IMR-90 (cell line): ENCODE results near the gene IL13. TPM values are rescaled to one million over a fixed set of nuclear protein-coding genes. Genes with fewer than 3 reads are reported as not detected.

Source experiments
- ATAC-seq: fragments of 200-7000 bp; cut with Tn5 transposase; 2 replicates; pipeline ENCODE4 v1.9.1; 2020; ENCODE audit warnings: low read depth, mild to moderate bottlenecking, moderate library complexity
- BruUV-seq: library from RNA; stranded (reverse); fragments of 400-500 nt; replicated peaks from 2 replicates; lab custom pipeline; 2021; lab: Mats Ljungman, UMichigan
- CTCF ChIA-PET: fragments of 300-600 bp; formaldehyde crosslinking; extraction: SDS; loops from one replicate; lab custom pipeline; 2021; ENCODE audit warnings: antibody characterized with exemption; lab: Yijun Ruan, JAX
- POLR2A ChIA-PET: fragments of 300-600 bp; sonication (Branson Sonifier 250); formaldehyde crosslinking; loops from one replicate; lab custom pipeline; 2022; ENCODE audit warnings: antibody characterized with exemption; ENCODE audit not compliant: unreplicated experiment; lab: Charles Lee
- DNase-seq: peaks from one replicate; pipeline ENCODE4 v3.0.0; 2013
- H2AFZ ChIP-seq: replicated peaks from 2 replicates; pipeline ENCODE3; 2013; ENCODE audit warnings: low read length, mild to moderate bottlenecking; ENCODE audit not compliant: poor library complexity
- H2AK5ac ChIP-seq: 2 replicates; pipeline ENCODE4 v1.6.1; 2013; ENCODE audit warnings: low read depth, low read length, inconsistent platforms
- H2AK9ac ChIP-seq: replicated peaks from 2 replicates; pipeline ENCODE3; 2013; ENCODE audit warnings: mild to moderate bottlenecking, low read depth, low read length, moderate library complexity; ENCODE audit not compliant: poor library complexity
- H2BK120ac ChIP-seq: 2 replicates; pipeline ENCODE4 v1.6.1; 2013; ENCODE audit warnings: low read depth, low read length, inconsistent platforms
- H2BK15ac ChIP-seq: 3 replicates; pipeline ENCODE4 v1.6.1; 2013; ENCODE audit warnings: low read depth, low read length, inconsistent platforms
- H2BK20ac ChIP-seq: 2 replicates; pipeline ENCODE4 v1.6.1; 2013; ENCODE audit warnings: low read depth, mild to moderate bottlenecking, inconsistent platforms, low read length, moderate library complexity
- H2BK5ac ChIP-seq: 2 replicates; pipeline ENCODE4 v1.6.1; 2013; ENCODE audit warnings: mild to moderate bottlenecking, low read depth, low read length, inconsistent platforms; ENCODE audit not compliant: poor library complexity, severe bottlenecking
- H3K14ac ChIP-seq: replicated peaks from 2 replicates; pipeline ENCODE4 v1.6.1; 2013; ENCODE audit warnings: low read depth, low read length, inconsistent platforms
- H3K18ac ChIP-seq: 2 replicates; pipeline ENCODE4 v1.6.1; 2013; ENCODE audit warnings: low read depth, low read length, control low read depth
- H3K23ac ChIP-seq: 2 replicates; pipeline ENCODE4 v1.6.1; 2013; ENCODE audit warnings: low read depth, low read length, inconsistent platforms
- H3K27ac ChIP-seq: 2 replicates; pipeline ENCODE4 v1.5.1; 2013; ENCODE audit warnings: mild to moderate bottlenecking, control low read depth, low read length; ENCODE audit not compliant: insufficient read depth
- H3K27me3 ChIP-seq: 2 replicates; pipeline ENCODE4 v1.6.1; 2013; ENCODE audit warnings: low read length; ENCODE audit not compliant: control insufficient read depth, insufficient read depth
- H3K36me3 ChIP-seq: 2 replicates; pipeline ENCODE4 v1.6.1; 2013; ENCODE audit warnings: low read length, mixed read lengths; ENCODE audit not compliant: control insufficient read depth, insufficient read depth
- H3K4ac ChIP-seq: 2 replicates; pipeline ENCODE4 v1.6.1; 2013; ENCODE audit warnings: low read depth, low read length, inconsistent platforms
- H3K4me1 ChIP-seq: 2 replicates; pipeline ENCODE4 v1.6.1; 2013; ENCODE audit warnings: low read length, mixed read lengths; ENCODE audit not compliant: control insufficient read depth, insufficient read depth
- H3K4me2 ChIP-seq: 2 replicates; pipeline ENCODE4 v1.6.1; 2013; ENCODE audit warnings: low read depth, mild to moderate bottlenecking, control low read depth, low read length, moderate library complexity
- H3K4me3 ChIP-seq: 2 replicates; pipeline ENCODE4 v1.5.1; 2013; ENCODE audit warnings: low read depth, mild to moderate bottlenecking, control low read depth, low read length, moderate library complexity; ENCODE audit not compliant: insufficient read depth
- H3K56ac ChIP-seq: 2 replicates; pipeline ENCODE4 v1.6.1; 2013; ENCODE audit warnings: low read length, inconsistent platforms; ENCODE audit not compliant: insufficient read depth; ENCODE audit errors: extremely low read depth
- H3K79me1 ChIP-seq, 2 experiments: 2 replicates each; pipeline ENCODE4 v1.6.1; 2013; ENCODE audit warnings: low read length in 2 of 2, inconsistent platforms in 1 of 2, low read depth in 1 of 2
- H3K9ac ChIP-seq: 2 replicates; pipeline ENCODE4 v1.6.1; 2013; ENCODE audit warnings: low read depth, low read length, control low read depth
- H3K9me1 ChIP-seq: 2 replicates; pipeline ENCODE4 v1.6.1; 2013; ENCODE audit warnings: low read length, inconsistent platforms; ENCODE audit not compliant: insufficient read depth
- H3K9me3 ChIP-seq: 2 replicates; pipeline ENCODE4 v1.6.1; 2013; ENCODE audit warnings: low read length; ENCODE audit not compliant: control insufficient read depth, insufficient read depth
- H4K20me1 ChIP-seq: 2 replicates; pipeline ENCODE4 v1.6.1; 2013; ENCODE audit warnings: low read length, inconsistent platforms; ENCODE audit not compliant: insufficient read depth
- H4K5ac ChIP-seq: 2 replicates; pipeline ENCODE4 v1.6.1; 2013; ENCODE audit warnings: mild to moderate bottlenecking, low read depth, low read length, control low read depth
- H4K8ac ChIP-seq, 2 experiments: 2 replicates each; pipeline ENCODE4 v1.6.1; 2013; ENCODE audit warnings: low read depth in 2 of 2, low read length in 2 of 2, control low read depth in 1 of 2, inconsistent platforms in 1 of 2
- H4K91ac ChIP-seq: 2 replicates; pipeline ENCODE4 v1.6.1; 2013; ENCODE audit warnings: low read depth, low read length, inconsistent platforms; ENCODE audit not compliant: insufficient read depth
- CEBPB ChIP-seq: IDR thresholded peaks from 2 replicates; pipeline ENCODE4 v1.6.1; 2012; ENCODE audit warnings: low read depth, low read length, improper control_type of control experiment
- CTCF ChIP-seq: conservative IDR thresholded peaks from 2 replicates; pipeline ENCODE4 v1.5.1; 2012; ENCODE audit warnings: mild to moderate bottlenecking, low read depth, low read length, improper control_type of control experiment
- FOS ChIP-seq: fragments of 150-350 bp; IDR thresholded peaks from 2 replicates; pipeline ENCODE4 v1.6.1; 2016; ENCODE audit warnings: low read depth, low read length
- WGBS, 2 experiments: methylation state at CpG; one replicate each; pipeline versions ENCODE4 v1.1.5 to v1.1.7; 2013; ENCODE audit warnings: missing lambda C conversion rate in 2 of 2; ENCODE audit not compliant: insufficient read length in 1 of 2; ENCODE audit errors: extremely low coverage in 2 of 2; 5-methylcytosine and 5-hydroxymethylcytosine counted together
- dilution Hi-C: fragments of 300-500 bp; cut with HindIII; formaldehyde crosslinking; loops from one replicate; pipeline ENCODE4 v1.14.3; 2018; ENCODE audit warnings: low sequenced_read_pairs; ENCODE audit not compliant: unreplicated experiment
- in situ Hi-C: fragments of 300-500 bp; cut with MboI; formaldehyde crosslinking; loops from 3 replicates; pipeline ENCODE4 v1.14.3; 2019; ENCODE audit warnings: low sequenced_read_pairs, inconsistent platforms, mixed read lengths
- intact Hi-C: fragments of 100-400 bp; cut with micrococcal nuclease; formaldehyde crosslinking; loops from 2 replicates; pipeline ENCODE4 v1.10.0; 2022
- polyA plus RNA-seq, 3 experiments: library from polyadenylated mRNA; depleted of rRNA; stranded (reverse); fragments of >200 nt; gene quantifications; 2 replicates each; pipeline ENCODE4 v1.2.3, GENCODE V29; 2012; ENCODE audit warnings: low replicate concordance in 1 of 3
- total RNA-seq: library from RNA; depleted of rRNA; stranded (reverse); fragments of >200 nt; gene quantifications from 2 replicates; pipeline ENCODE4 v1.2.3, GENCODE V29; 2012

Gene IL13
- total and polyA plus RNA-seq, 2 of the 4 experiments (the other 2 are of a cell fraction) = not detected

DNA sequence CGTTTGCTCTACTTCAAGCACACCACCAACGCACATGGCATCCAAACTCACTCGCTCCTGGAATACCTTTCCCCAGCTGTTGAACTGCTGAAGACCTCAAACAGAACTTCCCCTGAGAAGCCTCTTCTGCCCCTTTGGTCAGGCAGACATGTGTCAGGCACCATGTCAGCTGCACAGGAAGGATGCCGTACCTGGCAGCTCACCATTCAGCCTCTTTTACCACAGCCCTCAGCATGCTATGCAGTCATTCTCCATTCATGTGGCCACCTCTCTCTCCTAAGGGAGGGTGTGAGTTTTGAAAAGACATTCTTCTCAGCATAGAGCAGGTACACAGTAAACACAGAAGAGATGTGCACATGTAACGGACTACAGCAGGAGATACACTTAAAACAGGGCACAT lies 30.0 kb downstream of the IL13 start (continued):
- no peak for TF ChIP-seq CTCF

DNA sequence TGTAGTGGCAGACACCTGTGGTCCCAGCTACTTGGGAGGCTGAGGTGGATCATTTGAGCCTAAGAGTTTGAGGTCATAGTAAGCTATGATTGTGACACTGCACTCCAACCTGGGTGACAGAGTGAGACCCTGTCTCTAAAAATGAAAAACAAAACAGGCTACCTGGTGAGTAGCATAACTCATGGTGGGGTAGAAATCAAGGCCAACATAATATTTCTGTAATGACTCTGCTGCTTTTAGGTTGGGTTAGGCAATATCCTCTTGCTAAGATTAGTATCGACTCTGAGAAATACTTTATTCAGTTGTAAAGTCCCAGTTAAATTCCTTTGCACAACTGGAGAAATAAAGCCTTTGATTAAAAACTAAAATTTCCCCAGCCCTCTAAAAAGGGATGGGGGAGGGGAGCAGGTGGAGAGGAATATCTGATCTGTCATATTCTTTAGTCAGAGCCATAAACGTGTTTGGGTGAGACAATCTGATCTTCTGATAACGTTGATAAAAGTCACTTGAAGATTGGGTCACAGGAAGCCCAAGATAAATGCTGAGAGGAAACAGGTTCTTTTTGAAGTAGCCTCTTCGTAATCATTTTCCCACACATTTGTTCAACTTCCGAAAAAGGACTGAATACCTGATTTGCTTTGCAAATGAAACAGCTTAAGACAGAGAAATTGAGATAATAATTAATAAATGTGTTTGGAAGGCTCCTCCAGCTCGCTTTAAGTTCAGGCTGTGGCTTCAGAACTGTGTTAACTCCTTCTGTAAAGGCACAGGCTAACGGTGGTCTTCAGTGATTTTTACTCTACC lies 30.8 kb downstream of the IL13 start:
- no peak overlapping the region for H2AFZ ChIP-seq
- H4K20me1 ChIP-seq = no peaks in the 10 kb centered on the region
- H3K79me1 ChIP-seq = no peaks in the 10 kb centered on the region
- dilution Hi-C loops (no loop called here), in situ Hi-C loops (no loop called here), intact Hi-C loops (no loop called here)
- H3K4ac ChIP-seq = no peak overlapping the region
- H2BK120ac ChIP-seq = no peak overlapping the region
- H3K36me3 ChIP-seq = no peaks in the 10 kb centered on the region
- no peak overlapping the region for H2BK15ac ChIP-seq
- H4K8ac ChIP-seq = no peak overlapping the region
- no peak overlapping the region for H2AK9ac ChIP-seq
- BruUV-seq = no TSS peak
- H3K56ac ChIP-seq = no peak overlapping the region
- H3K14ac ChIP-seq = no peak overlapping the region
- TF ChIP-seq FOS = no peak
- peak; percentile 67 for TF ChIP-seq CEBPB
- H3K27ac ChIP-seq = no peak overlapping the region
- no peak overlapping the region for H4K5ac ChIP-seq
- DNase-seq (peak; percentile 23), ATAC-seq (no peak; the same call in 1 of the 2 replicates)
- CTCF ChIA-PET = no interaction called here
- no peak overlapping the region for H3K18ac ChIP-seq
- no peaks in the 10 kb centered on the region for H3K9me3 ChIP-seq
- H3K23ac ChIP-seq = no peak overlapping the region
- no peaks in the 10 kb centered on the region; the same call in 1 of the 2 replicates for H3K4me1 ChIP-seq
- no peak overlapping the region for H4K91ac ChIP-seq
- no peak overlapping the region for H2BK5ac ChIP-seq
- POLR2A ChIA-PET = no interaction called here
- H3K4me2 ChIP-seq = no peak overlapping the region; the same call in 1 of the 2 replicates
- no peaks in the 10 kb centered on the region for H3K27me3 ChIP-seq
- H3K9ac ChIP-seq = no peak overlapping the region
- H2BK20ac ChIP-seq = no peak overlapping the region
- H2AK5ac ChIP-seq = no peak overlapping the region
- H3K9me1 ChIP-seq = 0 out of 2 replicates have a peak, but pooled peaks cover 7% of the 10 kb centered on the region
- WGBS, 2 experiments = 33% methylated on average over 1 of the region's 7 CpGs; no CpG with 5 or more reads in 1 of the 2 experiments
- no peak overlapping the region for H3K4me3 ChIP-seq
